Measurements from ENCODE around the gene ALK.

DNA sequence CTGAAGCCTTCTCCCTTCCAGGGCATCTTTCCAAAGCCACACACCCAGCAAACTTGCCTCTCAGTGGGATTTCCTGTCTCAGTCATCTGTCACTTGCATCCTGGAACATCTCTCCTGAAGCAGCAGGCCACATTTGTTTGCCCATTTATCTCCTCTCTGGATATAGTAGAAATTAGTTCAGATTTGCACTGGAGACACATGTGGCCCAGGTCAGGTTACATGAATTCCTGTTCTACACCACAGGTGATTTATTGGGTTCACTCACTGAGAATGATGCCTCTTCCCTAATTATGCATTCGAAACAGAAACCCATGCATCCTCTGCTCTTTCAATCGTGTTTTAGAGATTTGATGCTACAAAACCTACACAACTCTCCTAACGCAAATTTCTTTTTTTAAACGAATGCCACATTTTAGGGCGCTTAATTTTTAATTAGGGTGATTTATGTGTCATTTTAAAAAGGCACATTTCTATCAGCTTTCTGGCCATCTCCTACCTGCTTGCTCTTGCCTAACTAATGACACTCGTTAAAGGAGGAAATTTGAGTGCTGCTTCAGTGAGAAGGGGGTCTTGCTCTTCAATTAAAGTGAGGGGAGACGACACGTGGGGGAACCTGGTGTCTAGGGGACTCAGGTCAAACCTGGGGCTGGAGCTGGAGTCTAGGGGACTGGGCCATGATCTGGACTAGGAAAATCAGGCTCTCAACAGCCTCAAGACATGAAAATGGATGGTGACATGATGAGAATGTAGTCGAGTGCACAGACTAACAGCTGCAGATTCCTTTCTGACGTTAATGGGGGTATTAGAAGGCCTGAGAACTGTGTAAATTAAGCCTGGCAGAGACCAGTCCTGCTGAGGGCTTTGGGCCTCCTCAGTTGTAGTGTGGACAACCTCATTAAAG, 584.8 kb downstream of the ALK start:
- TF ChIP-seq, protein P1, sequence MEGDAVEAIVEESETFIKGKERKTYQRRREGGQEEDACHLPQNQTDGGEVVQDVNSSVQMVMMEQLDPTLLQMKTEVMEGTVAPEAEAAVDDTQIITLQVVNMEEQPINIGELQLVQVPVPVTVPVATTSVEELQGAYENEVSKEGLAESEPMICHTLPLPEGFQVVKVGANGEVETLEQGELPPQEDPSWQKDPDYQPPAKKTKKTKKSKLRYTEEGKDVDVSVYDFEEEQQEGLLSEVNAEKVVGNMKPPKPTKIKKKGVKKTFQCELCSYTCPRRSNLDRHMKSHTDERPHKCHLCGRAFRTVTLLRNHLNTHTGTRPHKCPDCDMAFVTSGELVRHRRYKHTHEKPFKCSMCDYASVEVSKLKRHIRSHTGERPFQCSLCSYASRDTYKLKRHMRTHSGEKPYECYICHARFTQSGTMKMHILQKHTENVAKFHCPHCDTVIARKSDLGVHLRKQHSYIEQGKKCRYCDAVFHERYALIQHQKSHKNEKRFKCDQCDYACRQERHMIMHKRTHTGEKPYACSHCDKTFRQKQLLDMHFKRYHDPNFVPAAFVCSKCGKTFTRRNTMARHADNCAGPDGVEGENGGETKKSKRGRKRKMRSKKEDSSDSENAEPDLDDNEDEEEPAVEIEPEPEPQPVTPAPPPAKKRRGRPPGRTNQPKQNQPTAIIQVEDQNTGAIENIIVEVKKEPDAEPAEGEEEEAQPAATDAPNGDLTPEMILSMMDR (IDR thresholded peaks at IDR 0.05) = no peak
- no peak for TF ChIP-seq POLR2A (IDR thresholded peaks at IDR 0.05)
